NCI-H2171 treated with DMSO at 0.1 percent for 48 hours (cell line): Measurements from ENCODE around the gene FDX2.
"Not testable (repeated sequence)": the region's sequence is repeated elsewhere in the genome, so short reads cannot be mapped to it uniquely, and the experiment has no call there.

Source experiments
- DNase-seq: peaks from one replicate; lab custom pipeline; 2025; lab: John Stamatoyannopoulos, UW

FDX2 gene

DNA sequence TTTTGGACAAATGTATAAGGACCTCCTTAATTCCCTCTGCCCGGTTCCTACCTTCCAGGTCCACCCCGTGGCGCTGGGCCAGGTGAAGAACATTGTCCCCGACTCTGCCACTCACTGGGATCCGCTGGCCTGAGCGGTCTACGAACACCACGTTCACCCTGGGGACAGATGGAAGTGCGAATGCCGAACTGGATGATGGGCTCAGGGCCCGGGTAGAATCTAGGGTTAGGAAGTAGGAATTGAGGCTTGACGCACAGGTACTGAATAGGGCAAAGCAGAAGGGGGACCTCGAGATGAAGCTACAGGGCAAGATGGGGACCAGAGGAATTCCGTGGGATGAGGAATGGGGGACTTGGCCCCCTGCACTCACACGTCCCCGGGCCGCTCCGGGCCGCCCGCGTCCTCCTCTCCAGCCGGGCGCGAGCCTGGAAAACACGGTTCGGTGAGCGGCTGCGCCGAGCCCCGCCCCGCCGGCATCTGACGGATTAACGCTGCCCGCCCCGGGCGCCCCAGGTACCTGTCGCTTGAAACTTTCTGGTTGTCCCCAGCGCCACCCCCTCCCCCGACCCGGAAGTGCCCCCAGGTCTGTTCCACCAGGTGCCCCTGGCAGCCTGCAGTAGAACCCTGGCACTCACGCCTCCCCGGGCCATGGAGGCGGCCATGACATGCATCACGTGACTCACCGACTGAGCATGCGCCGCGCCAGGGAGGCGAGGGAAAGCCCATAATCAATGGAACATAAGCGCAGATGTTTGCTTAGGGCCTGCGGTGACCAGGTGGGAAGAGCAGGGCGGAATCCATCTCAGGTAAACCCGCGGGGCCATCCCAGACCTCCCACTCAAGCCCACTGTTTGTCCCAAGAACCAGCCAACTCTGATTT, at the start of gene FDX2:
Gene FDX2, minus strand, starts transcription at position 681 of the 880 bp plus-strand sequence. Its CDS starts 19 bp downstream, at position 662.
- peak; percentile 91 for DNase-seq

DNA sequence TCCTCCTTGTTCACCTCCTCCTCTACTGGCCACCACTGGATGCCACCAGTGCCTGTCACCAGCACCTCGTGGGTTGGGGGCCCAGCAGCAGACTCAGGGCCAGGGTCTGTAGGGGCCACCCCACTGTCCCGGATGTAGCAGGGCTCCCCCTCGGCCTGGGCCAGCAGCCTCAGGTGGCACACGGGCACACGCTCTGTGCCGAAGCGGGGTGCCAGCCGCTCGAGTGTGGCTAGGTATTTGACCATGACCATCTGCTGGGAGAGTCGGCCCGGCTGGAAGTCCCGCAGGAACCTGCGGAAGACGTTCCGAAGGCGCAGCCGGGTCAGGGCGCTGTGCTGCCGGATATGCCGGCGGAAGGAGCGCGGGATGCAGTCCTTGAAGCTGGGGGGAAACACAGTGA, 49.7 kb upstream of the FDX2 start:
- DNase-seq, result no peak

DNA sequence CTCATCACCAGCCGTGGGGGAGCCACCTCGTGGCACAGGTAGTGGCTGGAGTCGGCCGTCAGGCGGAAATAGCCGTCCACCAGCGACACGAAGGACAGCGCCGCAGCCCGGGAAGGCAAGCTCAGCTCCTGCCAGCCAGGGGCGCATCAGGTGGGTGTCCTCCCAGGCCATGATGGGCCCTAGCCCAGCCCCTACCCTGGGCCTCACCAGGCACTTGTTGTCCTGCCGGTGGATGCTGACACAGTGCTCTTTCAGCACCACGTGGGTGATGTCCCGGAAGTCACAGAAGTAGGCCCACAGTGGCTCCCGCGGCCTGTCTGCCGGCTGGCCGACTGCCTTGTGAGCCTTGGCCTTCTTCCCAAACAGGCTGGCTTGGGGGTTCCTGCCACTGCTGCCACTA, 48.8 kb upstream of the FDX2 start:
- DNase-seq, result no peak

- no peak for DNase-seq
Observed at GRCh38 chr19:10363789-10364281, 48.0 kb upstream of the FDX2 start.

DNA sequence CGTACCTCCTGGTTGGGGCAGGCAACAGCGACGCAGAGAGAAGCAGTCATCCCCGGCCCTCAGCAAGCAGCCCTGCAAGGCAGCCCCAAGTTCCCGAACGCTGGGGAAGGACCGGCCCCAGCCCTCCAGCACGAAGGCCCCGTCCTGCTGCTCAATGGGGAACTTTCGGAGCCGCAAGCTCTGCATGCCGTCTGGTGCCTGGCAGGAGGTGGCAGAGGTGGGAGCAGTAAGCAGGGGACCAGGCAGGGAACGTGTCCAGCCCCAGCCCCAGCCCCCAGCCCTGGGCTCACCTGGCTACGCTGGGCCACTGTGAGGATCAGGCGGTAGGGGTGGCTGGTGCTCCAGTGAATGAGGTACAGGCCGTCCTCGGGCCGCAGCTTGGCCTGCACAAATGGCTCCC, 46.4 kb upstream of the FDX2 start:
- DNase-seq, result no peak

- no peak for DNase-seq
Observed at GRCh38 chr19:10361569-10362011, 45.8 kb upstream of the FDX2 start.

GRCh38 chr19:10356431-10356830, 40.6 kb upstream of the FDX2 start:
- no peak for DNase-seq

DNA sequence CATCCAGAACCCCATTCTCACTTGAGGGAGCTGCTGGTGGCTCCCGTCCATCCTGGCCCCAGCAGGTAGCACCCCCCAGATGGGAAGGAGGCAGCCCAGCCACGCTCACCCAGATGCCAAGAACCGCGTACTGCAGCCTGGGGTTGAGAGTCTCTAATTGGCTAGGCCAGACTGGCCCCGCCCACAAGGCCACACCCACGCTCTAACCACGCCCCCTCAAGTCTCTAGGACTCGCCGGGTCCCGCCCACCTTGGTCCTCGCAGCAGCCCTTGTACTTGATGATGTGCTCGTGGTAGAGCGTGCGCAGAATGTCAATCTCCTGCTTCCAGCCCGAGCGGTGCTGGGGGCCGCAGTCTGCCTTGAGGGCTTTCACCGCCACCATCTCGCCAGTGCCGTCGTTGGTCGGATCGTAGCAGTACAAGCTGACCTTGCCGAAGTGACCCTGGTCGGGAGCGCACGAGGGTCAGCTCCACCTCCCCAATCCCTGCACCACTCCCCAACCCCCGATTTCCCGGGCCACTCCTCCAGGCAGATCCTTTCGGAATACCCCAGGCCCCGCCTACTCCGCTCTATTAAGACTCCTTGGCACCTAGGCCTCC, 38.1 kb upstream of the FDX2 start:
- DNase-seq, result peak; percentile 90

GRCh38 chr19:10352764-10353671, 37.2 kb upstream of the FDX2 start:
- peak; percentile 94 for DNase-seq

GRCh38 chr19:10346509-10346908, 30.7 kb upstream of the FDX2 start:
- DNase-seq, result no peak

GRCh38 chr19:10344780-10345179, 29.0 kb upstream of the FDX2 start:
- DNase-seq, result no peak

DNA sequence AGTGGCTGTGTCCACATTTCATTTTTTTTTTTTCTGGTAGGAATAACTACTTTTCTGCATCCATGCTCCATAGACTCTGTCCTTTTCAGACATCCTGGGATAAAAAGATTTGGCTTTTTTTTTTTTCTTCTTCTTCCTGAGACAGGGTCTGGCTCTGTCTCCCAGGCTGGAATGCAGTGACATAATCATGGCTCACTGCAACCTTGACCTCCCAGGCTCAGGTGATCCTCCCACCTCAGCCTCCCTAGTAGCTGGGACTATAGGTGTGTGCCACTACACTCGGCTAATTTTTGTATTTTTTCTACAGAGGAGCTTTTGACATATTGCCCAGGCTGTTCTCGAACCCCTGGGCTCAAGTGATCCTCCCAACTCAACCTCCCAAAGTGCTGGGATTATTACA, 27.7 kb upstream of the FDX2 start:
- no peak for DNase-seq

DNA sequence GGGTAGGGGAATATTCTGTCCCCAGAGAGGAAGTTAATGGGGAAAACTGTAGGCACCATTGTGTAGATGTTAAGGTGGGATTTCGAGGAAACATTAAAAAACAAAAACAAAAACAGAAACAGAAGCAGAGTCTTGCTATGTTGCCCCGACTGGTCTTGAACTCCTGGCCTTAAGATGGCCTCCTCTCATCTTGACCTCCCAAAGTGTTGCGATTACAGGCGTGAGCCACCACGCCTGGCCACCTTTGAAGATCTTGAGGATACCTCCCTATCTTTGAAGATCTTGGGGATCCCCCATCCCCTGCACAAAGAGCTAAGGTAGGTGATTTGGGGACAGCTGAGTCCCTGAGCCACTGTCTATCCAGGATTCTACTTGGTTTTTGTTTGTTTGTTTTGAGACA, 24.2 kb upstream of the FDX2 start:
- DNase-seq, result no peak

DNA sequence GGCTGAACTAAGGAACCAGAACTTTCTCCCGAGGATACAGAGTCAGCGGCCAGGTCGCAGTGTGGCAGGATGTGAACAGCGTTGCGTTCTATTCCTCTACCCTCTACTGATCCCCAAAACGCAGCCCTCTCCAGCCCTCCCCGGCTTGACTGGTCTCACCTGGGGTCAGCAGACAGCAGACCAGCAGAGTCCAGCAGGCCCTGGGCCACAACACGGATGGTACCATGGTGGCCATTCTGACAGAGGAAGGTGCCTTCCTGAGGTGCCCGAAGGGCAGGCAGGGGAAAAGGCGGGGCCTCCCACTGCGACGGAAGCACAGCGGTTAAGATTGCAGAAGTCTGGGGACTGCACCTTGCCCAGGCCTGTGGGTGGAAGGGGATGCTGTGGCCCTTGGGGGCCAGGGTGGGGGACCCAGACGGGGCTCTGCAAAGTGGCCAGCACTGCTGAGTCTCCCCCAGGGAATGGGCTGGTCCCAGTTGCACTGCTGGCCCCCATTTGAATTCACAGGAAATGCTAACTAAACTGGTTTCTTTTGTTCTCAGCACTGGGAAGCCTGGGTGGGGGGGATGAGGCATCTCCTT, 23.7 kb upstream of the FDX2 start, which contains the start of gene ICAM3:
Gene ICAM3, minus strand, starts transcription at position 245 of the 581 bp plus-strand sequence. Its CDS starts 10 bp downstream, at position 235.
- DNase-seq, result no peak

GRCh38 chr19:10338940-10339339, 23.1 kb upstream of the FDX2 start:
- no peak for DNase-seq

DNA sequence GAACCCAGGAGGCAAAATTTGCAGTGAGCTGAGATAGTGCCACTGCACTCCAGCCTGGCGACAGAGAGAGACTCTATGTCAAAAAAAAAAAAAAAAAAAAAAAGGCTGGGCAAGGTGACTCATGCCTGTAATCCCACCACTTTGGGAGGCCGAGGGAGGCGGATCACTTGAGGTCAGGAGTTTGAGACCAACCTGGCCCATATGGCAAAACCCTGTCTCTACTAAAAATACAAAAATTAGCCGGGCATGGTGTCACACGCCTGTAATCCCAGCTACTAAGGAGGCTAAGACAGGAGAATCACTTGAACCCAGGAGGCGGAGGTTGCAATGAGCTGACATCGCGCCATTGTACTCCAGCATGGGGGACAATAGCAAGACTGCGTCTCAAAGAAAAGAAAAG, 20.9 kb upstream of the FDX2 start:
- DNase-seq, result not testable (repeated sequence)

DNA sequence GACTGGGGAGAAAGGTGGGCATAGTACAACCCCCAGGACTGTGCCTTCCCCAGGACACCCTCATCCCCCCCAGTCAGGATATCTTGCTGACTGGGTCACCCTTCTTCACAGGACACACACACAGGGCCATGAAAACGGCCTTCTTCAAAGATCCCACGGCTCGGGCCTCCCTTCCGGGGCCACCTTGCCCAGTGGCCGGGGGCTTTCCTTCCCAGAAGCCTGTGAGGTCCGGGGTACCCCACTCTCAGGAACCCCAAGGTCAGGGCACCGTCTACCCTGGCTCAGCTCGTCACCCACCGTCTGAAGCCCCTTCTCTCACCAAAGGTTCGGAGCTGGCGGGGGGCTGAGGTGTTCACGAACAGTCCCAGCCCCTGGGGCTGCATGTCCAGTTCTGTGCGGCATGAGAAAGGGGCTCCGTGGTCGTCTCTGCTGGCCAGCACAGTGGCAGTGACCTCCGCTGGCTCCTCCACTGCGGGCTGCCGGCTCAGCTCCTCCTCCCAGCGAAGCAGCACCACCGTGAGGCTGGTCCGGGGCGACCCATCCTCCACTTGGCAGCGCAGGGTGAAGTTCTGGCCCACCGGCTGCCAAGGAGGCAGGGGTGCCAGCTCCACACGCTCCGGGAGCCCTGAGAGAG, 19.7 kb upstream of the FDX2 start:
- DNase-seq, result no peak

DNA sequence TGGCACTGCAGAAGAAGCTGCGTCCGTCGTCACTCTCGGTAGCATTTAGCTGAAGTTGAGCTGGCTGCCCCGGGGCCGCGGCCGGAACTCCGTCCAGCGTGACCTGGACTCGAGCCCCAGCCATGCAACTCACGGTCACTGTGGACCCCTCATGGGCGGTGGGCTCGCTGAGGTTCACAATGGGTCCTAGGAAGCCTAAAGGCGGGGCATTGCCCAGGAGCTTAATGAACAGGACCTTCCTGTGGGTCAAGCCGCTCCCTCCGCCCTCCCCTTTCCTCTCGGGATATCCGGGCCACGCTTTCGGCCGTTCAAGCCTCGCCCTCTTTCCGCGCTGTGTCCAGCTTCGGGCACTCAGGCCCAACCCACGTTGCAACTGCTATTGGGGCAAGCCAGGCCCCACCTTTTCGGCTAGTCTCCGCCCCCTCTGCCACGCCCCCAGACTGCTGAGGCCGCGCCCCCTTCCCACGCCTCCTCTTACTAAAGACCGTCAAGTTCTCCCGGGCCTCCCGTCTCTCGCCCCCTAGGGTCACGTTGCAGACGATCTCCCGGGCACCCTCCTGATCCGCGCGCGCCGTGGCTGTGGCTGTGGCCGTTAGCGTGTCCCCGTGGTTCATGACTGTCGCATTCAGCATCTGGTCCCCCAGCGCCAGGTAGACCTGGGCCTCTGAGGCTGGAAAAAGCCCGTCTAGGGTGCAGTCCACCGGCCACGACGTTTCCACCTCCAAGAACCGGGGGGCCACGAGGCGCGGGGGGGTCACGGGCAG, 19.0 kb upstream of the FDX2 start:
- peak; percentile 62 for DNase-seq

DNA sequence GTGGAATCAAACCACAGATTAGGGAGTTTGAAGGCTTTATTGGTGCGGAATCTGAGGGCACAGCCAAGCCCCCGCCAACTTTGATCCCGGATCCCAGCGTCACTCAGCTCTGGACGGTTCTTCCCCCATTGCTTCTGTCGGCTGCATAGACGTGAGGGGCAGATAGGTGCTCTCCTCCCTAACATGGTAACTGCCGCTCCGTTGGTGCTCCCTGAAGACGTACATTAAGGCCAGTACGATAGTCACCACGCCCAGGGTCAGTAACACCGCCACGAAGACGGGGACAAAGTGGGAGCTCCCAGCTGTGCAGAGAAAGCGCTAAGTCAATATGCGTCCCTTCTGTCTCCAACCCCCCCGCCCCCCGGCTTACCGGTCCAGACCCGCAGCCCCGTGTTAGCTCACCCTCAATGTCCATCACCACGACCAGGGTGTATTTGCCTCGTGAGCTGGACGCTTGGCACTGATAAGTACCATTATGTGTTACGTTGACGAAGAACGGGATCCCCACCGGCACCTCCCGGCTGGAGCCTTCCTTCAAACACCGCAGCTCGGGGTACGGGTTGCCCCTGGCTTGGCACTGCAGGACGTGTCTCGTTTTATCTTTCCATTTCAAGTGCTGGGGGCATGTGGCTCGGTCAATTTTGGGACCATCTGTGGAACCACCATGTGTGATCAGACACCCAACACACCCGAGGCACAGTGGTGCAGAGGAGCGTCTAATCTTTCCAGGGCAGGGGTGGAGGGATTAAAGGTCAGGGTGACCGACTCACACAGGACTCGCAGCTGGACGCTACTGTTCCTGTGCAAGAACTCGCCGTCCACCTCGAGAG, 18.2 kb upstream of the FDX2 start:
- no peak for DNase-seq
